ENCODE measurements around the gene CARNS1. TPM values are rescaled to one million over a fixed set of nuclear protein-coding genes. Genes with fewer than 3 reads are reported as not detected.

The CARNS1 gene
- total and polyA plus RNA-seq, 2 donors (not counting 1 experiment from before 2014, with no cell fraction given): 0.05 to 0.17 TPM

- Histone ChIP-seq H3K4me3 (replicated peaks in 1 of 4; ENCODE audit: control extremely low read depth in 1 of 4, insufficient read depth in 1 of 4, low read depth in 3 of 4, low read length in 4 of 4) (peak overlapping the region; percentile 75 to 91 (median 80)), H3K27ac (ENCODE audit: insufficient read depth, low read length) (peak overlapping the region; percentile 76), H3K4me1 (ENCODE audit: control insufficient read depth, extremely low read depth, insufficient read depth, low read length) (peaks cover 3% of the 10 kb centered on the region), H3K9ac (ENCODE audit: insufficient read depth, low read length) (peak overlapping the region; percentile 76), H3K27me3 (ENCODE audit: control insufficient read depth, insufficient read depth, low read length) (no peaks in the 10 kb centered on the region), H3K4me2 (ENCODE audit: extremely low read depth, insufficient read depth, low read length) (peak overlapping the region; percentile 90), H4K20me1 (ENCODE audit: control insufficient read depth, extremely low read depth, insufficient read depth, low read length) (no peaks in the 10 kb centered on the region), H2AFZ (ENCODE audit: low read length) (no peak overlapping the region), H3K9me3 (ENCODE audit: control insufficient read depth, insufficient read depth, low read depth, low read length) (no peaks in the 10 kb centered on the region), H3K79me2 (ENCODE audit: control insufficient read depth, insufficient read depth, low read length) (peaks cover 11% of the 10 kb centered on the region), H3K36me3 (ENCODE audit: control insufficient read depth, insufficient read depth, low read length) (peaks cover 14% of the 10 kb centered on the region)
- no peak for DNase-seq (ENCODE audit: low read depth in 2 of 2)
- TF ChIP-seq, protein P1, sequence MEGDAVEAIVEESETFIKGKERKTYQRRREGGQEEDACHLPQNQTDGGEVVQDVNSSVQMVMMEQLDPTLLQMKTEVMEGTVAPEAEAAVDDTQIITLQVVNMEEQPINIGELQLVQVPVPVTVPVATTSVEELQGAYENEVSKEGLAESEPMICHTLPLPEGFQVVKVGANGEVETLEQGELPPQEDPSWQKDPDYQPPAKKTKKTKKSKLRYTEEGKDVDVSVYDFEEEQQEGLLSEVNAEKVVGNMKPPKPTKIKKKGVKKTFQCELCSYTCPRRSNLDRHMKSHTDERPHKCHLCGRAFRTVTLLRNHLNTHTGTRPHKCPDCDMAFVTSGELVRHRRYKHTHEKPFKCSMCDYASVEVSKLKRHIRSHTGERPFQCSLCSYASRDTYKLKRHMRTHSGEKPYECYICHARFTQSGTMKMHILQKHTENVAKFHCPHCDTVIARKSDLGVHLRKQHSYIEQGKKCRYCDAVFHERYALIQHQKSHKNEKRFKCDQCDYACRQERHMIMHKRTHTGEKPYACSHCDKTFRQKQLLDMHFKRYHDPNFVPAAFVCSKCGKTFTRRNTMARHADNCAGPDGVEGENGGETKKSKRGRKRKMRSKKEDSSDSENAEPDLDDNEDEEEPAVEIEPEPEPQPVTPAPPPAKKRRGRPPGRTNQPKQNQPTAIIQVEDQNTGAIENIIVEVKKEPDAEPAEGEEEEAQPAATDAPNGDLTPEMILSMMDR (conservative IDR thresholded peaks at IDR 0.05 in 1 of 2, IDR thresholded peaks at IDR 0.05 in 1 of 2; ENCODE audit: low read depth in 1 of 2, low read length in 2 of 2): no peak
- TF ChIP-seq EZH2 (IDR thresholded peaks at IDR 0.05; ENCODE audit: low read length, missing control alignments): no peak
Measured at GRCh38 chr11:67442504-67443404, 27.3 kb downstream of the CARNS1 start.

DNA sequence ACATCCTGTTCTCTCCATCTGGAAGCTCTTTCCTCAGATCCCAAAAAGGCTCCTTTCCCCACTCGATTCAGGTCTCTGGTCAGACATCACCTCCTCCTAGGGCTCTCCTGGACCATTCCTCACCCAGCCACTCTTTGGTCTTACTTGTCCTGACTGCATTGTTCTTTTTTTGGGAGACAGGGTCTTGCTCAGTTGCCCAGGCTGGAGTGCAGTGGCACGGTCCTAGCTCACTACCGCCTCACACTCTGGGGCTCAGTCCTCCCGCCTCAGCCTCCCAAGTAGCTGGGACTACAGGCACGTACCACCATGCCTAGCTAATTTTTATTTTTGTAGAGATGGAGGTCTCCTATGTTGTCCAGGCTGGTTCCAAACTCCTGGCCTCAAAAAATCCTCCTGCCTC, 30.0 kb downstream of the CARNS1 start:
- H3K4me3 ChIP-seq (replicated peaks in 1 of 4; ENCODE audit: control extremely low read depth in 1 of 4, insufficient read depth in 1 of 4, low read depth in 3 of 4, low read length in 4 of 4): no peak overlapping the region
- H3K4me2 ChIP-seq (ENCODE audit: extremely low read depth, insufficient read depth, low read length): no peak overlapping the region
- DNase-seq (ENCODE audit: low read depth in 2 of 2): no peak
- H2AFZ ChIP-seq (ENCODE audit: low read length): no peak overlapping the region
- H4K20me1 ChIP-seq (ENCODE audit: control insufficient read depth, extremely low read depth, insufficient read depth, low read length): no peaks in the 10 kb centered on the region
- peaks cover 3% of the 10 kb centered on the region for H3K4me1 ChIP-seq (ENCODE audit: control insufficient read depth, extremely low read depth, insufficient read depth, low read length)
- TF ChIP-seq, protein P1 (conservative IDR thresholded peaks at IDR 0.05 in 1 of 2, IDR thresholded peaks at IDR 0.05 in 1 of 2; ENCODE audit: low read depth in 1 of 2, low read length in 2 of 2): no peak
- TF ChIP-seq EZH2 (IDR thresholded peaks at IDR 0.05; ENCODE audit: low read length, missing control alignments): no peak
- no peaks in the 10 kb centered on the region for H3K27me3 ChIP-seq (ENCODE audit: control insufficient read depth, insufficient read depth, low read length)
- peaks cover 5% of the 10 kb centered on the region for H3K36me3 ChIP-seq (ENCODE audit: control insufficient read depth, insufficient read depth, low read length)
- H3K27ac ChIP-seq (ENCODE audit: insufficient read depth, low read length): no peak overlapping the region
- H3K9me3 ChIP-seq (ENCODE audit: control insufficient read depth, insufficient read depth, low read depth, low read length): no peaks in the 10 kb centered on the region
- peaks cover 11% of the 10 kb centered on the region for H3K79me2 ChIP-seq (ENCODE audit: control insufficient read depth, insufficient read depth, low read length)
- no peak overlapping the region for H3K9ac ChIP-seq (ENCODE audit: insufficient read depth, low read length)

DNA sequence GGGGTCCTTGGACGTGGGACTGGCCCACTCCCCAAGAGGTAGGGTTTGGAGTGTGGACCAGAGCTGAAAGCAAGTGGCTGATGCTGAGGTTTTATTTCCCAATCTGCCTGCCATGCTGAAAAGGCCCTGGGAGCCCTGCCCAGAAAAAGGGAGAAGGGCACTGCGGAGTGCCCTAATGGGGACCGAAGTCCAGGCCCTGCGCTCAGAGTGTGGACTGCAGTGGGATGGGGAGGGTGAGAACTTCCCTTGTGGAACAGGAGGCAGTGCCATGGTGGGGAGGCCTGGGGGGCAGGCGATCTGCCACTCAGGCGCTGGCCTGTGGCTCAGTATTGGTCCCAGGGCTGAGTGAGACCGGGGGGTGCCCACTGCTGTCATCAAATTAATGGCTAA, 32.7 kb downstream of the CARNS1 start:
- no peaks in the 10 kb centered on the region for H3K79me2 ChIP-seq (ENCODE audit: control insufficient read depth, insufficient read depth, low read length)
- no peak overlapping the region for H2AFZ ChIP-seq (ENCODE audit: low read length)
- no peaks in the 10 kb centered on the region for H3K9me3 ChIP-seq (ENCODE audit: control insufficient read depth, insufficient read depth, low read depth, low read length)
- H3K36me3 ChIP-seq (ENCODE audit: control insufficient read depth, insufficient read depth, low read length): no peaks in the 10 kb centered on the region
- no peak overlapping the region for H3K27ac ChIP-seq (ENCODE audit: insufficient read depth, low read length)
- TF ChIP-seq, protein P1 (conservative IDR thresholded peaks at IDR 0.05 in 1 of 2, IDR thresholded peaks at IDR 0.05 in 1 of 2; ENCODE audit: low read depth in 1 of 2, low read length in 2 of 2): no peak
- no peak for TF ChIP-seq EZH2 (IDR thresholded peaks at IDR 0.05; ENCODE audit: low read length, missing control alignments)
- H3K4me3 ChIP-seq (replicated peaks in 1 of 4; ENCODE audit: control extremely low read depth in 1 of 4, insufficient read depth in 1 of 4, low read depth in 3 of 4, low read length in 4 of 4): no peak overlapping the region
- H3K4me2 ChIP-seq (ENCODE audit: extremely low read depth, insufficient read depth, low read length): no peak overlapping the region
- no peaks in the 10 kb centered on the region for H3K27me3 ChIP-seq (ENCODE audit: control insufficient read depth, insufficient read depth, low read length)
- no peaks in the 10 kb centered on the region for H3K4me1 ChIP-seq (ENCODE audit: control insufficient read depth, extremely low read depth, insufficient read depth, low read length)
- DNase-seq (ENCODE audit: low read depth in 2 of 2): no peak
- no peak overlapping the region for H3K9ac ChIP-seq (ENCODE audit: insufficient read depth, low read length)
- no peaks in the 10 kb centered on the region for H4K20me1 ChIP-seq (ENCODE audit: control insufficient read depth, extremely low read depth, insufficient read depth, low read length)

Measured in fibroblast of lung (primary cell).